ENCODE results near the gene HPX. TPM values are rescaled to one million over a fixed set of nuclear protein-coding genes. Genes with fewer than 3 reads are reported as not detected.

Gene HPX
- total RNA-seq, 4 donors from 2014 or later: 0.31 to 3.6 TPM; not detected in 2

DNA sequence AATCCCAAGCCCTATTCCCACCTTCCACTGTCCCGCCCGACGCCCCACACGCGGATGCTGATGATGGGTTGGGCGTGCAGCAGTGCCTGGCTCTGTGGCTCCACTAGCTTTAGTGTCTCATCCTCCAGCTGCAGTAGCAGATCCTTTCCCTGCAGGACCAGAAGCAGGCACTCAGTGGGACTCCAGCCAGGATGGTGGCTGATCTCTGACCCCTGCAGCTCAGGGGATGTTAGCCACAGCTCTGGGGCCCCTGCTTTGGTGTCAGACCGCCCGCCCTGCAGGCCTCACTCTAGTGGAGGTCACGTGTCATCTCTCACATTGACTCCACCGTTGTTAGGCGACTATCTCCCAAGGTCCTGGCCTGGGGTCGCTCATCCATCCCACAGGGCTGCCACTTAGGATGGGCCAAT is 38.7 kb downstream of the HPX start:
- TF ChIP-seq POLR2AphosphoS5 (IDR thresholded peaks at IDR 0.05): no peak
- TF ChIP-seq, protein P1, sequence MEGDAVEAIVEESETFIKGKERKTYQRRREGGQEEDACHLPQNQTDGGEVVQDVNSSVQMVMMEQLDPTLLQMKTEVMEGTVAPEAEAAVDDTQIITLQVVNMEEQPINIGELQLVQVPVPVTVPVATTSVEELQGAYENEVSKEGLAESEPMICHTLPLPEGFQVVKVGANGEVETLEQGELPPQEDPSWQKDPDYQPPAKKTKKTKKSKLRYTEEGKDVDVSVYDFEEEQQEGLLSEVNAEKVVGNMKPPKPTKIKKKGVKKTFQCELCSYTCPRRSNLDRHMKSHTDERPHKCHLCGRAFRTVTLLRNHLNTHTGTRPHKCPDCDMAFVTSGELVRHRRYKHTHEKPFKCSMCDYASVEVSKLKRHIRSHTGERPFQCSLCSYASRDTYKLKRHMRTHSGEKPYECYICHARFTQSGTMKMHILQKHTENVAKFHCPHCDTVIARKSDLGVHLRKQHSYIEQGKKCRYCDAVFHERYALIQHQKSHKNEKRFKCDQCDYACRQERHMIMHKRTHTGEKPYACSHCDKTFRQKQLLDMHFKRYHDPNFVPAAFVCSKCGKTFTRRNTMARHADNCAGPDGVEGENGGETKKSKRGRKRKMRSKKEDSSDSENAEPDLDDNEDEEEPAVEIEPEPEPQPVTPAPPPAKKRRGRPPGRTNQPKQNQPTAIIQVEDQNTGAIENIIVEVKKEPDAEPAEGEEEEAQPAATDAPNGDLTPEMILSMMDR (IDR thresholded peaks at IDR 0.05): no peak
- TF ChIP-seq EP300 (IDR thresholded peaks at IDR 0.05): no peak
- TF ChIP-seq POLR2A (IDR thresholded peaks at IDR 0.05): no peak
- peaks cover 0 to 75% of the 10 kb centered on the region in 2 donors for H3K36me3 ChIP-seq

DNA sequence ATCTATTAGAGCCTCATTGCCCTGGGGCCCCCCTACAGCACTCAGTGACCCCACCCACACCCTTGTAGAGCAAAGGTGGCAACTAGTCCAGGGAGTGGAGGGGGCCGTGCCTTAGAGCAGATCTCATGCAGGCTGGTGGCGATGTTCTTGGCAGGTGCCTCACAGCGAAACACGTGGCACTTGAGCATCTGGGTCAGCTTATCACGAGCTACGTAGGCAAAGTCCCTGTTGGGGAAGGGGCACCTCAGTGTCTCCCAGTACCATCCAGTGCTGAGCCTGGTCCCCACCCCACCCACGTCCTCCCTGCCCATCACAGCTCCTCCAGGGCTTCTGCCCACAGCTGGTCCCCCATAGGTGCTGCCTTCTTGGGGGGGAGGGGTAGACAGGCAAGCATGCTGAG is 39.3 kb downstream of the HPX start:
- H3K27me3 ChIP-seq: no peaks in the 10 kb centered on the region
- no peak overlapping the region for H3K4me3 ChIP-seq
- no peak for ATAC-seq
- H3K36me3 ChIP-seq: peaks cover 0 to 71% of the 10 kb centered on the region in 2 donors
- 84 to 100% methylated on average over 1 to 4 of the region's 7 CpGs for WGBS, 2 donors (ENCODE audit: low coverage in 1 of 2)
- no peaks in the 10 kb centered on the region for H3K9me3 ChIP-seq
- H3K4me1 ChIP-seq: peaks cover 0 to 38% (median 8%) of the 10 kb centered on the region in 3 donors
- TF ChIP-seq POLR2A (IDR thresholded peaks at IDR 0.05) (no peak), POLR2AphosphoS5 (IDR thresholded peaks at IDR 0.05) (no peak), EP300 (IDR thresholded peaks at IDR 0.05) (no peak)
- TF ChIP-seq, protein P1 (IDR thresholded peaks at IDR 0.05): no peak
- no peak overlapping the region for H3K27ac ChIP-seq

More for the DNA sequence above, 38.7 kb downstream of the HPX start:
- 53 to 100% methylated on average over 1 to 4 of the region's 12 CpGs for WGBS, 2 donors (ENCODE audit: low coverage in 1 of 2)
- Histone ChIP-seq H3K27me3 (no peaks in the 10 kb centered on the region), H3K9me3 (no peaks in the 10 kb centered on the region), H3K4me1 (peaks cover 0 to 42% (median 8%) of the 10 kb centered on the region in 3 donors), H3K27ac (no peak overlapping the region), H3K4me3 (no peak overlapping the region)
- ATAC-seq: no peak

DNA sequence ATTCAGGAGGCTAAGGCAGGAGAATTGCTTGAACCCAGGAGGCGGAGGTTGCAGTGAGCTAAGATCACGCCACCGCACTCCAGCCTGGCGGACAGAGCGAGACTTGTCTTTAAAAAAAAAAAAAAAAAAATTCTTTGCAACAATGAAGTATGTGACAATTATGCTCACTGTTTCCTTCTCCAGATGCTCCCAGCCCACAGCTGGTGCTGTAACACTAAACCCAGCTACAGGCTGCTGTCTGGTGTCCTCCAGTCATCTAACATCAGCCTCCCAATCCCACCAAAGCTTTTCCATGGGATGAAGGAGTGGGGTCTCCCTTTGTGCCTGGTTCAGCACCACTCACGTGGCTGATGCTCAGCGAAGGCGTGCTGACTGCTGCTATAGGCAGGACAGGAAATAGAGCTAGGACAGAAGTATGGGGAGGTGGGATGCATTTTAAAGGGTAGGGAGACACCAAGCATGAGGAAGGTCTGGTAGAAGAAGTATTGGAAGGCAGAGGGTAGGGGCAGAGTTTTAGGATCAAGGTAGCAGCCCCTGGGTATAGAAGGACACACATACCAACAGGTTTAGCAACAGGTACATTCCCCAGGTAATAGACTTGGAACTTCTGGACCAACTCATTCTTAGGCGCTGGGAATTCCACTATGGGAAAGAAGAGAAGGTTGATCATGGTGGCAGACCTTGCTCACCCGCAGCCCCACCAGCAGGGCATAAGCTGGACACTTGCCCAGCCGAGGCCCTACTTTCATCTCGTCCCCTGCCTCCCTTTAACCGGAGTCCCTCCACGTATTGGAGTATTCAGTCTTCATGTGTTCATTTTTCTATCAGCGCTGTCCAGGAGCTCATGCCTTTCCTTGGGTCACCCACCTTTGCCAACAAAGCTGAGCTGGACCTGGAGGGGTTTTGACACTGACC is 40.1 kb downstream of the HPX start:
- Histone ChIP-seq H3K27me3 (no peaks in the 10 kb centered on the region), H3K4me1 (peaks cover 0 to 32% (median 8%) of the 10 kb centered on the region in 3 donors), H3K4me3 (no peak overlapping the region), H3K9me3 (no peaks in the 10 kb centered on the region), H3K36me3 (peaks cover 0 to 74% of the 10 kb centered on the region in 2 donors), H3K27ac (no peak overlapping the region)
- ATAC-seq: no peak
- WGBS, 2 donors (ENCODE audit: low coverage in 1 of 2): 97 to 99% methylated on average over 7 to 9 of the region's 15 CpGs
- TF ChIP-seq POLR2AphosphoS5 (IDR thresholded peaks at IDR 0.05) (no peak), POLR2A (IDR thresholded peaks at IDR 0.05) (no peak), EP300 (IDR thresholded peaks at IDR 0.05) (no peak)
- TF ChIP-seq, protein P1 (IDR thresholded peaks at IDR 0.05): no peak

DNA sequence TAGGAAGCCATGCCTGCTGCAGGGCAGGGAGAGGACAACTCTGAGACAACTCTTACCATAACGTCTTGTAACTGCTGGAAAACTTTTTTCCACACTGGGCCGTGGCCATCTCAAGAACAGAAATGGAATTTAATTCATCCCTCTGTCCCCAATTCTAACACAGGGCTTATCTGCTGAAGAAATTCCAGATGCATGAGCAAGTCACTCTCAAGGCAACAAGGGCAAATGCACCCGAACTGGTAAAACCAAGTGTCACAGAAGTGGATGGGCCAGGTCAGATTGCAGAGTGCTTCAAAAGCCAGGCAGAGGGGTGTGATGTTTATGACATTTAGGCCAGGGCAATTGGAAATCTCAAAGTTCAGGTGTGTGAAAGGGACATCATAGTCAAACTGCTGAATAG is 43.2 kb downstream of the HPX start:
- no peaks in the 10 kb centered on the region for H3K9me3 ChIP-seq
- WGBS, 2 donors (ENCODE audit: low coverage in 1 of 2): 21 to 50% methylated on average over 1 to 2 of the region's 3 CpGs
- peaks cover 0 to 16% (median 0%) of the 10 kb centered on the region in 3 donors for H3K4me1 ChIP-seq
- H3K36me3 ChIP-seq: peaks cover 0 to 89% of the 10 kb centered on the region in 2 donors
- H3K27me3 ChIP-seq: no peaks in the 10 kb centered on the region
- no peak overlapping the region for H3K4me3 ChIP-seq
- TF ChIP-seq EP300 (IDR thresholded peaks at IDR 0.05) (no peak), POLR2A (IDR thresholded peaks at IDR 0.05) (no peak), POLR2AphosphoS5 (IDR thresholded peaks at IDR 0.05) (no peak)
- TF ChIP-seq, protein P1 (IDR thresholded peaks at IDR 0.05): no peak
- no peak for ATAC-seq
- H3K27ac ChIP-seq: peak overlapping the region in 1 of 4 donors; percentile 17

Data from gastroesophageal sphincter (tissue), 4 donors.